Measurements from ENCODE around the gene ULBP2.

DNA sequence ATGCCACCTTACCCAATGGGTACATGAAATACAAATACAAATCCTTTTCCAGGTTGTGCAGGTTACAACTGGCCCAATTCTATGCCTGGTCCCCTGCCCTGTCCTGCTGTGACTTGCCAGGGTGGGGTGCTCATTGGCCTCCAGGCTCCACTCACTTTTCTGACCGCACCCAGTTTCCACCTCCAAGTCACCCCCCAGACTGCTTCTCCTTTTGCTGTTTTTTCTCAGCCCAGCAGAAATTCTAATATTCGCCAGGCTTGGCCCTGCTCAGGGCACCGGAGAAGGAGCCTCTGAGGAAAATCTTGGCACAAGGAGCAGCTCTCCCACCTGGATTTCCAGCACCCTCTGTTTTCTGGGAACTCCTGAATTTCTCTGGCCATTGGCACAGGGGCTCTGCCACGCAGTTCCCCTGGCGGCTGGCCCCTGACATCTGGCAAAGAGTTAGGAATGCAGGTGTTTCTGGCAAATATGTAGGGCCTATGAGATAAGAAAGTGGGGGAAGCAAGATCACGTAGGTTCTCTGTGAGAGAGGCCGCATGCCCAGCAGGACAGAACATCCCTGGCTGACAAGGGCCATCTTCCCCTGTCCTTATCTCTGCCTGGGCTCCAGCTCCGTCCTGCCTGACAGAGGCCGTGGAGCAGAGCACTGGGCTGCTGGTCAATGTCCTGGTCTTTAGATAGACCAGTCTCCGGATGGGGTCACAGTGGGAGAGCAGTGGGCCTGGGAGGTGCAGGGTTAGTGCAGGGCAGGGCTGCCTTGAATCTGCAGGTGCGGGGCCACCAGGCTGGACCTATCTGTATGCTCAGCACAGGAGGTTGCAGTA, 41.0 kb upstream of the ULBP2 start:
- no peak for TF ChIP-seq POLR2A (IDR thresholded peaks at IDR 0.05)
- TF ChIP-seq, protein P1, sequence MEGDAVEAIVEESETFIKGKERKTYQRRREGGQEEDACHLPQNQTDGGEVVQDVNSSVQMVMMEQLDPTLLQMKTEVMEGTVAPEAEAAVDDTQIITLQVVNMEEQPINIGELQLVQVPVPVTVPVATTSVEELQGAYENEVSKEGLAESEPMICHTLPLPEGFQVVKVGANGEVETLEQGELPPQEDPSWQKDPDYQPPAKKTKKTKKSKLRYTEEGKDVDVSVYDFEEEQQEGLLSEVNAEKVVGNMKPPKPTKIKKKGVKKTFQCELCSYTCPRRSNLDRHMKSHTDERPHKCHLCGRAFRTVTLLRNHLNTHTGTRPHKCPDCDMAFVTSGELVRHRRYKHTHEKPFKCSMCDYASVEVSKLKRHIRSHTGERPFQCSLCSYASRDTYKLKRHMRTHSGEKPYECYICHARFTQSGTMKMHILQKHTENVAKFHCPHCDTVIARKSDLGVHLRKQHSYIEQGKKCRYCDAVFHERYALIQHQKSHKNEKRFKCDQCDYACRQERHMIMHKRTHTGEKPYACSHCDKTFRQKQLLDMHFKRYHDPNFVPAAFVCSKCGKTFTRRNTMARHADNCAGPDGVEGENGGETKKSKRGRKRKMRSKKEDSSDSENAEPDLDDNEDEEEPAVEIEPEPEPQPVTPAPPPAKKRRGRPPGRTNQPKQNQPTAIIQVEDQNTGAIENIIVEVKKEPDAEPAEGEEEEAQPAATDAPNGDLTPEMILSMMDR (IDR thresholded peaks at IDR 0.05), result no peak
